Measurements from ENCODE around the gene FARS2.

The FARS2 gene

GRCh38 chr6:5570641-5571040 is 309.3 kb downstream of the FARS2 start:
- Histone ChIP-seq H3K4me2 (ENCODE audit: low read length) (no peak overlapping the region), H3K79me2 (ENCODE audit: low read length) (0 out of 2 replicates have a peak, but pooled peaks cover 3% of the 10 kb centered on the region), H3K27me3 (ENCODE audit: low read depth, low read length) (no peaks in the 10 kb centered on the region), H3K27ac (ENCODE audit: low read length) (no peak overlapping the region), H3K4me3 (ENCODE audit: low read length) (no peak overlapping the region), H3K4me1 (ENCODE audit: low read length) (peaks cover 34% of the 10 kb centered on the region), H3K9ac (ENCODE audit: low read length) (no peak overlapping the region), H2AFZ (ENCODE audit: low read depth, low read length) (no peak overlapping the region), H4K20me1 (ENCODE audit: insufficient read depth, low read length) (no peaks in the 10 kb centered on the region), H3K36me3 (replicated peaks; ENCODE audit: low read depth, low read length) (peaks cover 4% of the 10 kb centered on the region), H3K9me3 (ENCODE audit: insufficient read depth, low read length) (no peaks in the 10 kb centered on the region)
- TF ChIP-seq, protein P1, sequence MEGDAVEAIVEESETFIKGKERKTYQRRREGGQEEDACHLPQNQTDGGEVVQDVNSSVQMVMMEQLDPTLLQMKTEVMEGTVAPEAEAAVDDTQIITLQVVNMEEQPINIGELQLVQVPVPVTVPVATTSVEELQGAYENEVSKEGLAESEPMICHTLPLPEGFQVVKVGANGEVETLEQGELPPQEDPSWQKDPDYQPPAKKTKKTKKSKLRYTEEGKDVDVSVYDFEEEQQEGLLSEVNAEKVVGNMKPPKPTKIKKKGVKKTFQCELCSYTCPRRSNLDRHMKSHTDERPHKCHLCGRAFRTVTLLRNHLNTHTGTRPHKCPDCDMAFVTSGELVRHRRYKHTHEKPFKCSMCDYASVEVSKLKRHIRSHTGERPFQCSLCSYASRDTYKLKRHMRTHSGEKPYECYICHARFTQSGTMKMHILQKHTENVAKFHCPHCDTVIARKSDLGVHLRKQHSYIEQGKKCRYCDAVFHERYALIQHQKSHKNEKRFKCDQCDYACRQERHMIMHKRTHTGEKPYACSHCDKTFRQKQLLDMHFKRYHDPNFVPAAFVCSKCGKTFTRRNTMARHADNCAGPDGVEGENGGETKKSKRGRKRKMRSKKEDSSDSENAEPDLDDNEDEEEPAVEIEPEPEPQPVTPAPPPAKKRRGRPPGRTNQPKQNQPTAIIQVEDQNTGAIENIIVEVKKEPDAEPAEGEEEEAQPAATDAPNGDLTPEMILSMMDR (IDR thresholded peaks at IDR 0.05; ENCODE audit: low read depth, low read length): no peak
- no peak for TF ChIP-seq EZH2phosphoT487 (IDR thresholded peaks at IDR 0.05; ENCODE audit: low read depth)

- Histone ChIP-seq H3K4me2 (ENCODE audit: low read length) (peak overlapping the region; percentile 65), H3K9ac (ENCODE audit: low read length) (peak overlapping the region; percentile 17; the same call in 1 of the 2 replicates), H3K36me3 (replicated peaks; ENCODE audit: low read depth, low read length) (no peaks in the 10 kb centered on the region), H3K4me3 (ENCODE audit: low read length) (peak overlapping the region; percentile 61), H3K27ac (ENCODE audit: low read length) (peak overlapping the region; percentile 2; the same call in 1 of the 2 replicates), H2AFZ (ENCODE audit: low read depth, low read length) (peak overlapping the region; percentile 78; the same call in 1 of the 2 replicates), H3K27me3 (ENCODE audit: low read depth, low read length) (no peaks in the 10 kb centered on the region), H4K20me1 (ENCODE audit: insufficient read depth, low read length) (no peaks in the 10 kb centered on the region), H3K4me1 (ENCODE audit: low read length) (peaks cover 21% of the 10 kb centered on the region), H3K79me2 (ENCODE audit: low read length) (no peaks in the 10 kb centered on the region), H3K9me3 (ENCODE audit: insufficient read depth, low read length) (no peaks in the 10 kb centered on the region)
- no peak for TF ChIP-seq EZH2phosphoT487 (IDR thresholded peaks at IDR 0.05; ENCODE audit: low read depth)
- TF ChIP-seq, protein P1 (IDR thresholded peaks at IDR 0.05; ENCODE audit: low read depth, low read length): no peak
These were observed 319.6 kb downstream of the FARS2 start for GRCh38 chr6:5580736-5581581.

- Histone ChIP-seq H4K20me1 (ENCODE audit: insufficient read depth, low read length) (no peaks in the 10 kb centered on the region), H3K4me3 (ENCODE audit: low read length) (no peak overlapping the region), H3K4me1 (ENCODE audit: low read length) (peaks cover 21% of the 10 kb centered on the region), H2AFZ (ENCODE audit: low read depth, low read length) (no peak overlapping the region), H3K36me3 (replicated peaks; ENCODE audit: low read depth, low read length) (no peaks in the 10 kb centered on the region), H3K79me2 (ENCODE audit: low read length) (no peaks in the 10 kb centered on the region), H3K27ac (ENCODE audit: low read length) (no peak overlapping the region), H3K9ac (ENCODE audit: low read length) (no peak overlapping the region), H3K4me2 (ENCODE audit: low read length) (no peak overlapping the region), H3K9me3 (ENCODE audit: insufficient read depth, low read length) (no peaks in the 10 kb centered on the region), H3K27me3 (ENCODE audit: low read depth, low read length) (no peaks in the 10 kb centered on the region)
- TF ChIP-seq EZH2phosphoT487 (IDR thresholded peaks at IDR 0.05; ENCODE audit: low read depth): no peak
- TF ChIP-seq, protein P1 (IDR thresholded peaks at IDR 0.05; ENCODE audit: low read depth, low read length): no peak
These were observed 321.4 kb downstream of the FARS2 start for GRCh38 chr6:5582762-5583161.

DNA sequence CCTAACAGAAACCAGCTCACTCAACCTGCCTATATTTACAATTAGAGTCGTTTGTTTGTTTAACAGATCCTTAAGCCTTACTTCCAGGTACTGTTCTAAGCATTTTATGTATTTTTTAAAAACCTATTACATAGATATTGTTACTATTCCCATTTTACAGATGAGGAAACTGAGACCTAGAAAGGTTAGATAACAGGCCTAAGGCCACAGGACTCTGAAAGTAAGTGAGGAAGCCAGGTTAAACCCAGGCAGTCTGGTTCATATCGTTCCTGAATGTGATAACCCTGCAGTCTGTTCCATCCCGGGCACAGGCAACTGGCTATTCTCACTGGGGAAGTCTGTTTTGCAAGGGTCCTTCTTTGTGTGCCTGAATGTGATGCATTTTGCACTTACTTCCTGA is 322.2 kb downstream of the FARS2 start:
- H3K36me3 ChIP-seq (replicated peaks; ENCODE audit: low read depth, low read length): no peaks in the 10 kb centered on the region
- H2AFZ ChIP-seq (ENCODE audit: low read depth, low read length): no peak overlapping the region
- H3K27me3 ChIP-seq (ENCODE audit: low read depth, low read length): no peaks in the 10 kb centered on the region
- no peak overlapping the region for H3K9ac ChIP-seq (ENCODE audit: low read length)
- H3K4me2 ChIP-seq (ENCODE audit: low read length): no peak overlapping the region
- H3K79me2 ChIP-seq (ENCODE audit: low read length): no peaks in the 10 kb centered on the region
- no peaks in the 10 kb centered on the region for H4K20me1 ChIP-seq (ENCODE audit: insufficient read depth, low read length)
- H3K4me1 ChIP-seq (ENCODE audit: low read length): peaks cover 21% of the 10 kb centered on the region
- no peak overlapping the region for H3K4me3 ChIP-seq (ENCODE audit: low read length)
- TF ChIP-seq, protein P1 (IDR thresholded peaks at IDR 0.05; ENCODE audit: low read depth, low read length): no peak
- no peak for TF ChIP-seq EZH2phosphoT487 (IDR thresholded peaks at IDR 0.05; ENCODE audit: low read depth)
- H3K9me3 ChIP-seq (ENCODE audit: insufficient read depth, low read length): no peaks in the 10 kb centered on the region
- H3K27ac ChIP-seq (ENCODE audit: low read length): no peak overlapping the region

All from OCI-LY3 (cell line).